ENCODE measurements around the gene ADH6. TPM values are rescaled to one million over a fixed set of nuclear protein-coding genes. Genes with fewer than 3 reads are reported as not detected.

Gene ADH6
- total RNA-seq, 1 experiment from 2014 or later = not detected

DNA sequence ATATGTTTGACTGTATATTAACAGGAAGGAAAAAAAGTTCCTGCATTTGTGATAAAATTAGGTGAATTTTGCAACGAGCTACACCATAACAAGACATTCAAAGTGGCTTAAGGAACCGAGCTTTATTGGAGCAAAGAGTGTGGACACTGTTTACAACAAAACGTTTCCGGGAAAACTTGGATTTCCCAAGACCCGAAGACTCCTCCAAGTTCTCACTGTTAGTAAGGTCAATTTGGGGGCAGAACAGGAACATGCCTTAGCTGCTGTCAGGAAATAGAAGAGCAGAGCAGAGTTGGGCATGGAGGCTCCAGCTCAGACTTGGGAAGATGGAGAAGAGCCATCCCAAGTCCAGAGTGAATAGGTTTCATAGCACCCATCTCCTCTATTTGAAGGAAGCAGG lies 16.5 kb downstream of the ADH6 start:
- no CpG with 5 or more reads among the region's 5 CpGs for WGBS (ENCODE audit: extremely low coverage, insufficient read length, low lambda C conversion rate)
- H2BK5ac ChIP-seq (ENCODE audit: insufficient read length, low read length) = no peak overlapping the region
- no peak overlapping the region for H3K4me2 ChIP-seq (ENCODE audit: insufficient read depth, insufficient read length, low read length)
- no peak overlapping the region for H4K5ac ChIP-seq (ENCODE audit: insufficient read length, low read depth, low read length)
- no peak overlapping the region for H3K56ac ChIP-seq (ENCODE audit: insufficient read length, low read depth, low read length)
- H2BK20ac ChIP-seq (ENCODE audit: low read depth, low read length, poor library complexity, severe bottlenecking) = no peak overlapping the region
- H3K18ac ChIP-seq (ENCODE audit: insufficient read length, low read depth, low read length) = no peak overlapping the region
- H3K14ac ChIP-seq (ENCODE audit: insufficient read depth, low read length) = no peak overlapping the region
- Mint-ChIP-seq H3K27me3 (ENCODE audit: low read depth) (no peaks in the 10 kb centered on the region), H3K27ac (no peak overlapping the region), H3K4me1 (peaks cover 16 to 19% of the 10 kb centered on the region in 2 experiments), H3K4me3 (no peak overlapping the region), H3K9me3 (peaks cover 2 to 12% of the 10 kb centered on the region in 2 experiments; a peak in 4 of 5 replicates), H3K36me3 (ENCODE audit: insufficient read depth in 1 of 3, low read depth in 3 of 3) (peaks cover 0 to 4% (median 0%) of the 10 kb centered on the region in 3 experiments; a peak in 2 of 7 replicates)
- H3K9ac ChIP-seq (ENCODE audit: extremely low read depth, insufficient read length, low read length) = no peak overlapping the region
- DNase-seq = no peak
- H3K27me3 ChIP-seq (ENCODE audit: insufficient read depth, low read length) = no peaks in the 10 kb centered on the region
- H3K27ac ChIP-seq (ENCODE audit: insufficient read length, low read depth, low read length) = no peak overlapping the region
- no peak overlapping the region for H3T11ph ChIP-seq (ENCODE audit: low read length)
- TF ChIP-seq, protein P1, sequence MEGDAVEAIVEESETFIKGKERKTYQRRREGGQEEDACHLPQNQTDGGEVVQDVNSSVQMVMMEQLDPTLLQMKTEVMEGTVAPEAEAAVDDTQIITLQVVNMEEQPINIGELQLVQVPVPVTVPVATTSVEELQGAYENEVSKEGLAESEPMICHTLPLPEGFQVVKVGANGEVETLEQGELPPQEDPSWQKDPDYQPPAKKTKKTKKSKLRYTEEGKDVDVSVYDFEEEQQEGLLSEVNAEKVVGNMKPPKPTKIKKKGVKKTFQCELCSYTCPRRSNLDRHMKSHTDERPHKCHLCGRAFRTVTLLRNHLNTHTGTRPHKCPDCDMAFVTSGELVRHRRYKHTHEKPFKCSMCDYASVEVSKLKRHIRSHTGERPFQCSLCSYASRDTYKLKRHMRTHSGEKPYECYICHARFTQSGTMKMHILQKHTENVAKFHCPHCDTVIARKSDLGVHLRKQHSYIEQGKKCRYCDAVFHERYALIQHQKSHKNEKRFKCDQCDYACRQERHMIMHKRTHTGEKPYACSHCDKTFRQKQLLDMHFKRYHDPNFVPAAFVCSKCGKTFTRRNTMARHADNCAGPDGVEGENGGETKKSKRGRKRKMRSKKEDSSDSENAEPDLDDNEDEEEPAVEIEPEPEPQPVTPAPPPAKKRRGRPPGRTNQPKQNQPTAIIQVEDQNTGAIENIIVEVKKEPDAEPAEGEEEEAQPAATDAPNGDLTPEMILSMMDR (conservative IDR thresholded peaks at IDR 0.05) = no peak
- no peak overlapping the region for H2BK15ac ChIP-seq (ENCODE audit: low read depth, low read length)
- peaks cover 8% of the 10 kb centered on the region; the same call in 1 of the 2 replicates for H3K4me1 ChIP-seq (ENCODE audit: insufficient read depth, low read length)
- no peak overlapping the region for H3K4ac ChIP-seq (ENCODE audit: low read depth, low read length)
- H3K23me2 ChIP-seq (ENCODE audit: insufficient read length, low read depth, low read length, poor library complexity, severe bottlenecking) = no peaks in the 10 kb centered on the region
- no peak overlapping the region for H2AFZ ChIP-seq (ENCODE audit: low read length)
- no peaks in the 10 kb centered on the region for H3K79me2 ChIP-seq (ENCODE audit: insufficient read depth, low read length)
- no peaks in the 10 kb centered on the region for H4K20me1 ChIP-seq (ENCODE audit: control insufficient read depth, insufficient read depth, insufficient read length)
- H2BK12ac ChIP-seq (ENCODE audit: insufficient read length, low read depth, low read length) = no peak overlapping the region
- H3K23ac ChIP-seq (ENCODE audit: insufficient read length, low read depth, low read length) = no peak overlapping the region
- no peak overlapping the region for H4K8ac ChIP-seq (replicated peaks; ENCODE audit: insufficient read length, low read depth, low read length)
- H3K9me3 ChIP-seq (ENCODE audit: control insufficient read depth, low read depth, low read length) = no peaks in the 10 kb centered on the region
- H2BK120ac ChIP-seq (ENCODE audit: low read depth, low read length, poor library complexity, severe bottlenecking) = no peak overlapping the region
- H3K79me1 ChIP-seq (ENCODE audit: insufficient read depth, low read depth, low read length, poor library complexity, severe bottlenecking) = no peaks in the 10 kb centered on the region
- H2AK5ac ChIP-seq (ENCODE audit: insufficient read length, low read length) = no peak overlapping the region
- H4K91ac ChIP-seq (ENCODE audit: insufficient read length, low read depth, low read length) = no peak overlapping the region

Measured in H9 (cell line).